NCI-H2227 (cell line): ENCODE data around the gene HLF.

Experiments used
- DNase-seq: peaks from one replicate; lab custom pipeline; 2025; ENCODE audit not compliant: unreplicated experiment; lab: John Stamatoyannopoulos, UW

The HLF gene

GRCh38 chr17:55289978-55290377 is 25.2 kb downstream of the HLF start:
- DNase-seq: no peak

- no peak for DNase-seq
Measured at GRCh38 chr17:55290492-55291113, 25.8 kb downstream of the HLF start.

- no peak for DNase-seq
Measured at GRCh38 chr17:55291114-55291507, 26.4 kb downstream of the HLF start.

- DNase-seq: no peak
Measured at GRCh38 chr17:55292094-55292493, 27.3 kb downstream of the HLF start.

GRCh38 chr17:55294042-55294751 is 29.4 kb downstream of the HLF start:
- DNase-seq: no peak

DNA sequence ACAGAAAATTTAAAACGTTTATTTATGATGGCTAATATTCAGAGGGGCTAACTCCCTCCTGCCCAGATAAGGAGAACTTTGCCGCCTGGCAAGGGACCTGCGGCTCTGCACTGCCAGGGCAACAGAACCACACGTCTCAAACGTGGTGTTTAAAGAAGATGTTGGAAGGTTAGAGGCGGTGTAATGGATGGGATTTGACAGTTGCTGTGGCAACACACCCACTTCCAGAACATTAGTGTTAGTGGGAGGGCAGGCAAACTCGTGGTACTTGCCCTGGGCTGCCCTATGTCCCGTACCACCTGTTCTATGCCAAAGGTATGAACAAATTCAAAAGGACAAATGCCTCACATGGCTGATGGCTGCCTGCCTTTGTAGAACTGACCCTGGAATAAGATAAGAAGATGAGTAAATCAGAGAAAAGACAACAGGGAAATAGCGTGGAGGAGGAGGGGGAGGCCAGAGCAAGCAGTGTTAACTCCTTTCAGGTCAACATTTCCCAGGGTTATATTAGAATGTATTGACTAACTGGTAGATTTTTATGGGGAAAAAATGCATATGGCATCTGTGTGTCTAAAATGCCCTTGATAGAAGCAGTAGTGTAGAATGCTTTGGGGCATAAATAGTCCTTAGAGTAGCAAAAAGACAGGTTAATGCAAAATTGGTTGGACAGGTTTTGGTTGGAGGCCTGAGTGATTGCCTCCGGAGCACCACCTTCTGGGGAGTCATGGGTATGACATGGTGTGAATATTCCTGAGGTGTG is 30.8 kb downstream of the HLF start:
- DNase-seq: peak; percentile 57

- no peak for DNase-seq
Measured at GRCh38 chr17:55296171-55296695, 31.5 kb downstream of the HLF start.

DNA sequence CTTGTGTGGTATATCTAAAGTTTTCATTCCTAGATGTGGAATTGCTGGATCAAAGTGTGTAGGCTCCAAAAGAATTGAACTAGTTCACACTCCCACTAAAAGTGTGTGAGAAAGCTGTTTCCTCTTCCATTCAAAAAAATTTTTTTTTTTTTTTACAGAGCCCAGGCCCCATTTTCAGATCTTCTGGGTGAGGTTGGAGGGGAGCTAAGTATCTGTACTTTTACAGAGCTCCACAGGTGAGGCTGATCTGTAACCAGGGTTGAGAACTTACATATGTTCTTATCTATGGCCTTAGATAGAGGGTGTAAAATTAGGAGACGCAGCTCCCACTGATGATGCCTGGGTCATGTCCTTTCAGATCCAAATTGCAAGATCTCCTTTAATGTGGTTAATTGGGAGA is 31.9 kb downstream of the HLF start:
- no peak for DNase-seq

GRCh38 chr17:55298111-55298730 is 33.5 kb downstream of the HLF start:
- no peak for DNase-seq

GRCh38 chr17:55299162-55299838 is 34.5 kb downstream of the HLF start:
- DNase-seq: no peak

DNA sequence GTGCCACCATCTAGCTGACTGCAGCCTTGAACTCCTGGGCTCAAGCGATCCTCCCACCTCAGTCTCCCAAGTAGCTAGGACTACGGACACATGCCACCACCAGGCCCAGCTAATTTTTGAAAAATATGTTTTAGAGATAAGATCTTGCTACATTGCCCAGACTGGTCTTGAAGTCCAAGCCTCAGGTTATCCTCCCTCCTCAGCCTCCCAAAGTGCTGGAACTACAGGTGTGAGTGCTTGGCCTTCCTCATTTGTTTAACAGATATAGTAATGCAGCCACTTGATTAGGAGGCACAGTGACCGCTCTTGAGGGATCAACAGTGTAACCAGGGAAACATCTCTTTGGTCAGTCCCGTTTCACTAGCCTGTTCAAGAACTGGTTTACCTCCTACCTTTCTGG is 35.1 kb downstream of the HLF start:
- DNase-seq: no peak

GRCh38 chr17:55300479-55301290 is 35.9 kb downstream of the HLF start:
- DNase-seq: no peak

DNA sequence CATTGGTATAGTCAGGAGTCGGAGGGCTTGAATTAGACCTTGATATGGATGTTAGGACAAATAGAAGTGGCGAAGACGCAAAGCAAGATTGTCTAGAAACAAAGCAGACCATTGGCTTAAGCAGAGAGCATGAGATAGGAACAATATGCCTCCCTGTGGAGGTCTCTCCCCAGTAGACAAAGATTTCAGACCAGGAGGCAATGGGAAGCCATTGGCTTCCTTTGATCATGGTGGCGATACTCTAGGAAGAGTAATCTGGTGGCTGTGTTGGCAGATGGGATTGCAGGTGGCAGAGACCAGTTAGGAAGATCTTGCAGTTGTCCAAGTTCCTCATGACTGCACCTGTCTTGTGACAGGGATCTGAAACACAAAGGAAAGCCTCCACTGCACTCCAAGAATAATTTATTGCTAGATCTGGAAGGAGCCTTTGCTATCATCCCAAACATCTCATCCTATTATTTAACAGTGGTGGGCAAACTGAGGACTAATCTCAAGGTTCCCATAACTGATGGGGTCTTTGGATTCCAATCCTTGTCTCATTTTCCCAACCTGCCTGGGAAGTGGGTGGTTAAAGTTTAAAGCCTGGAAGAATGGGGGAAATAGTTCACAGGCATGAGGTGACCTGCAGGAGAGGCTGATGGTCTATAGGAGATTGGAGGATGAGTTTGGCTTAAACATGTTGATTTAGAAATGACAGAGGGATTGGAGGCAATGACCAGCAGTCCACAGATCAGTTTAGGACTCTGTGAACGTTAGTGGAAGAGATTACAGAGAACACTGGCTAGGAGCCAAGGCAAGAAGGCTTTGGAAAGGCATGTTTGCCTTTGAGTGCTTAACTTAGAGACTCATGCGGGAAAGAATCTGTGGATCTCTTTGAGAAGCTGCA is 37.0 kb downstream of the HLF start:
- DNase-seq: no peak

- DNase-seq: no peak
Measured at GRCh38 chr17:55302407-55302787, 37.6 kb downstream of the HLF start.

DNA sequence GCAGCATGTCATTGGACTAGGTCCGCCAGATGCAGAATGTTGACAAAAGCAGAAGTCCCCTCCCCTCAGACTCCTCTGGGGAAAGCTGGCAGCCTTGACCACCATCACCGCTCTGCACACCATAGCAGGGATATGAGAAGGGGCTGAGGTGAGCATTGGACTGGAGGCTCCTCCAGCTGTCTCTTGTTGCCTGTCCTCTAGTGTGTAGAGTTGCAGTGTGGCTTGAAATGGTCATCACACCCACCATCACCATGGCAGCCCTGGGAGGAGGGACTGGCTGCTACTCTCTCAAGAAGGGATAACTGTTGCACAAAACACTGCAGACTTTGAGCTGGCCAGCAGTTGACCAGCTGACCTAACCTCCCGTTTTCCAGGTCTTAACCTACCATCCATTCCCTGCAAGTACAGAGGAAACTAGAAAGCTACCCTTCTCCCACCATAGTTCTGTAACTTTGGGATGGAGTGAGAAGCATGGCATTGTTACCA is 38.3 kb downstream of the HLF start:
- DNase-seq: no peak

GRCh38 chr17:55303701-55304145 is 39.0 kb downstream of the HLF start:
- DNase-seq: no peak

- no peak for DNase-seq
Measured at GRCh38 chr17:55304171-55304859, 39.6 kb downstream of the HLF start.

DNA sequence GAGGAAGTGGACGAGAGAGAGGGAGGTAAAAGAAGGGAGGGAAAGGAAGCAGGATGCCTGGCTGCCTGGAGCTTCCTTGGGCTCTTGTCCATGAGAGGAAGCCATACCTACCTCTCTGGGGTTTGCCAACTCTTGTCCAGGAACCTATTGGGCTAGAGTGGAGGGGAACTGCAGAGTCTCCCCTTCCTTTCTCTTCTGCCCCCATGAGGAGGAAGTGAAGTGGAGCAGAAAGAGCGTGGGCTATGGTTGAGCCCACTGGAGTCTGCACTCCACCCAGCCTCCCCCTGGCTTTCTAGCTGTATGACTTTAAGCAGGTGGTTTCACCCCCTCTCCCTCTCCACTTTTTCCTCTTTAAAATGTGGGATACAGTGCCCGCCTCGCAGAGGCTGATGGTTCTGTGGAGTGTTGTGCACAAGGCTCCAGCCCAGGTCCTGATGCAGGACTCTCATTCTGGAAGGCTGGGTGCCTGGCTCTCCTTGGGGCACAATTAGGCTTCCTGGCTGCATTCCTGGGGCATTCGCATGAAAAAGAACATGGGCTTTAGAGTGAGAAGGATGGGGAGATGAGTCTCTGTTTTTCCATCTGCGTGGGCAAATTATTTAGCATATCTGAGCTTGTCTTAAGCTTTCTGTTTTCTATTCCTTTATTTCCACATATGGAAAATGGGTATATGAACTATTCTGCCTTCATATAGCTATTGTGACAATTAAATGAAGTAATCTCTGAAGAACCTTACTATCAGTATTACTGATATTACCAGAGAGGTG is 40.7 kb downstream of the HLF start:
- DNase-seq: no peak
